IMR-90 (cell line): ENCODE data around the gene GLO1. TPM values are rescaled to one million over a fixed set of nuclear protein-coding genes. Genes with fewer than 3 reads are reported as not detected.

Experiments used
- ATAC-seq: fragments of 200-7000 bp; cut with Tn5 transposase; 2 replicates; pipeline ENCODE4 v1.9.1; 2020; ENCODE audit warnings: low read depth, mild to moderate bottlenecking, moderate library complexity
- BruUV-seq: library from RNA; stranded (reverse); fragments of 400-500 nt; replicated peaks from 2 replicates; lab custom pipeline; 2021; lab: Mats Ljungman, UMichigan
- CTCF ChIA-PET: fragments of 300-600 bp; formaldehyde crosslinking; extraction: SDS; loops from one replicate; lab custom pipeline; 2021; ENCODE audit warnings: antibody characterized with exemption; lab: Yijun Ruan, JAX
- POLR2A ChIA-PET: fragments of 300-600 bp; sonication (Branson Sonifier 250); formaldehyde crosslinking; loops from one replicate; lab custom pipeline; 2022; ENCODE audit warnings: antibody characterized with exemption; ENCODE audit not compliant: unreplicated experiment; lab: Charles Lee
- DNase-seq: peaks from one replicate; pipeline ENCODE4 v3.0.0; 2013
- H2AFZ ChIP-seq: replicated peaks from 2 replicates; pipeline ENCODE3; 2013; ENCODE audit warnings: low read length, mild to moderate bottlenecking; ENCODE audit not compliant: poor library complexity
- H2AK5ac ChIP-seq: 2 replicates; pipeline ENCODE4 v1.6.1; 2013; ENCODE audit warnings: low read depth, low read length, inconsistent platforms
- H2AK9ac ChIP-seq: replicated peaks from 2 replicates; pipeline ENCODE3; 2013; ENCODE audit warnings: mild to moderate bottlenecking, low read depth, low read length, moderate library complexity; ENCODE audit not compliant: poor library complexity
- H2BK120ac ChIP-seq: 2 replicates; pipeline ENCODE4 v1.6.1; 2013; ENCODE audit warnings: low read depth, low read length, inconsistent platforms
- H2BK15ac ChIP-seq: 3 replicates; pipeline ENCODE4 v1.6.1; 2013; ENCODE audit warnings: low read depth, low read length, inconsistent platforms
- H2BK20ac ChIP-seq: 2 replicates; pipeline ENCODE4 v1.6.1; 2013; ENCODE audit warnings: low read depth, mild to moderate bottlenecking, inconsistent platforms, low read length, moderate library complexity
- H2BK5ac ChIP-seq: 2 replicates; pipeline ENCODE4 v1.6.1; 2013; ENCODE audit warnings: mild to moderate bottlenecking, low read depth, low read length, inconsistent platforms; ENCODE audit not compliant: poor library complexity, severe bottlenecking
- H3K14ac ChIP-seq: replicated peaks from 2 replicates; pipeline ENCODE4 v1.6.1; 2013; ENCODE audit warnings: low read depth, low read length, inconsistent platforms
- H3K18ac ChIP-seq: 2 replicates; pipeline ENCODE4 v1.6.1; 2013; ENCODE audit warnings: low read depth, low read length, control low read depth
- H3K23ac ChIP-seq: 2 replicates; pipeline ENCODE4 v1.6.1; 2013; ENCODE audit warnings: low read depth, low read length, inconsistent platforms
- H3K27ac ChIP-seq: 2 replicates; pipeline ENCODE4 v1.5.1; 2013; ENCODE audit warnings: mild to moderate bottlenecking, control low read depth, low read length; ENCODE audit not compliant: insufficient read depth
- H3K27me3 ChIP-seq: 2 replicates; pipeline ENCODE4 v1.6.1; 2013; ENCODE audit warnings: low read length; ENCODE audit not compliant: control insufficient read depth, insufficient read depth
- H3K36me3 ChIP-seq: 2 replicates; pipeline ENCODE4 v1.6.1; 2013; ENCODE audit warnings: low read length, mixed read lengths; ENCODE audit not compliant: control insufficient read depth, insufficient read depth
- H3K4ac ChIP-seq: 2 replicates; pipeline ENCODE4 v1.6.1; 2013; ENCODE audit warnings: low read depth, low read length, inconsistent platforms
- H3K4me1 ChIP-seq: 2 replicates; pipeline ENCODE4 v1.6.1; 2013; ENCODE audit warnings: low read length, mixed read lengths; ENCODE audit not compliant: control insufficient read depth, insufficient read depth
- H3K4me2 ChIP-seq: 2 replicates; pipeline ENCODE4 v1.6.1; 2013; ENCODE audit warnings: low read depth, mild to moderate bottlenecking, control low read depth, low read length, moderate library complexity
- H3K4me3 ChIP-seq: 2 replicates; pipeline ENCODE4 v1.5.1; 2013; ENCODE audit warnings: low read depth, mild to moderate bottlenecking, control low read depth, low read length, moderate library complexity; ENCODE audit not compliant: insufficient read depth
- H3K56ac ChIP-seq: 2 replicates; pipeline ENCODE4 v1.6.1; 2013; ENCODE audit warnings: low read length, inconsistent platforms; ENCODE audit not compliant: insufficient read depth; ENCODE audit errors: extremely low read depth
- H3K79me1 ChIP-seq, 2 experiments: 2 replicates each; pipeline ENCODE4 v1.6.1; 2013; ENCODE audit warnings: low read length in 2 of 2, inconsistent platforms in 1 of 2, low read depth in 1 of 2
- H3K9ac ChIP-seq: 2 replicates; pipeline ENCODE4 v1.6.1; 2013; ENCODE audit warnings: low read depth, low read length, control low read depth
- H3K9me1 ChIP-seq: 2 replicates; pipeline ENCODE4 v1.6.1; 2013; ENCODE audit warnings: low read length, inconsistent platforms; ENCODE audit not compliant: insufficient read depth
- H3K9me3 ChIP-seq: 2 replicates; pipeline ENCODE4 v1.6.1; 2013; ENCODE audit warnings: low read length; ENCODE audit not compliant: control insufficient read depth, insufficient read depth
- H4K20me1 ChIP-seq: 2 replicates; pipeline ENCODE4 v1.6.1; 2013; ENCODE audit warnings: low read length, inconsistent platforms; ENCODE audit not compliant: insufficient read depth
- H4K5ac ChIP-seq: 2 replicates; pipeline ENCODE4 v1.6.1; 2013; ENCODE audit warnings: mild to moderate bottlenecking, low read depth, low read length, control low read depth
- H4K8ac ChIP-seq, 2 experiments: 2 replicates each; pipeline ENCODE4 v1.6.1; 2013; ENCODE audit warnings: low read depth in 2 of 2, low read length in 2 of 2, control low read depth in 1 of 2, inconsistent platforms in 1 of 2
- H4K91ac ChIP-seq: 2 replicates; pipeline ENCODE4 v1.6.1; 2013; ENCODE audit warnings: low read depth, low read length, inconsistent platforms; ENCODE audit not compliant: insufficient read depth
- FOS ChIP-seq: fragments of 150-350 bp; IDR thresholded peaks from 2 replicates; pipeline ENCODE4 v1.6.1; 2016; ENCODE audit warnings: low read depth, low read length
- POLR2A ChIP-seq: IDR thresholded peaks from 2 replicates; pipeline ENCODE4 v1.6.1; 2012; ENCODE audit warnings: mild to moderate bottlenecking, low read depth, low read length
- RFX5 ChIP-seq: IDR thresholded peaks from 2 replicates; pipeline ENCODE4 v1.8.0; 2012; ENCODE audit warnings: low read depth, mild to moderate bottlenecking, low read length, moderate library complexity
- WGBS, 2 experiments: methylation state at CpG; one replicate each; pipeline versions ENCODE4 v1.1.5 to v1.1.7; 2013; ENCODE audit warnings: missing lambda C conversion rate in 2 of 2; ENCODE audit not compliant: insufficient read length in 1 of 2; ENCODE audit errors: extremely low coverage in 2 of 2; 5-methylcytosine and 5-hydroxymethylcytosine counted together
- dilution Hi-C: fragments of 300-500 bp; cut with HindIII; formaldehyde crosslinking; loops from one replicate; pipeline ENCODE4 v1.14.3; 2018; ENCODE audit warnings: low sequenced_read_pairs; ENCODE audit not compliant: unreplicated experiment
- in situ Hi-C: fragments of 300-500 bp; cut with MboI; formaldehyde crosslinking; loops from 3 replicates; pipeline ENCODE4 v1.14.3; 2019; ENCODE audit warnings: low sequenced_read_pairs, inconsistent platforms, mixed read lengths
- intact Hi-C: fragments of 100-400 bp; cut with micrococcal nuclease; formaldehyde crosslinking; loops from 2 replicates; pipeline ENCODE4 v1.10.0; 2022
- polyA plus RNA-seq, 3 experiments: library from polyadenylated mRNA; depleted of rRNA; stranded (reverse); fragments of >200 nt; gene quantifications; 2 replicates each; pipeline ENCODE4 v1.2.3, GENCODE V29; 2012; ENCODE audit warnings: low replicate concordance in 1 of 3
- total RNA-seq: library from RNA; depleted of rRNA; stranded (reverse); fragments of >200 nt; gene quantifications from 2 replicates; pipeline ENCODE4 v1.2.3, GENCODE V29; 2012

The GLO1 gene
- total and polyA plus RNA-seq, 2 of the 4 experiments (the other 2 are of a cell fraction): 65.1 to 111 TPM

DNA sequence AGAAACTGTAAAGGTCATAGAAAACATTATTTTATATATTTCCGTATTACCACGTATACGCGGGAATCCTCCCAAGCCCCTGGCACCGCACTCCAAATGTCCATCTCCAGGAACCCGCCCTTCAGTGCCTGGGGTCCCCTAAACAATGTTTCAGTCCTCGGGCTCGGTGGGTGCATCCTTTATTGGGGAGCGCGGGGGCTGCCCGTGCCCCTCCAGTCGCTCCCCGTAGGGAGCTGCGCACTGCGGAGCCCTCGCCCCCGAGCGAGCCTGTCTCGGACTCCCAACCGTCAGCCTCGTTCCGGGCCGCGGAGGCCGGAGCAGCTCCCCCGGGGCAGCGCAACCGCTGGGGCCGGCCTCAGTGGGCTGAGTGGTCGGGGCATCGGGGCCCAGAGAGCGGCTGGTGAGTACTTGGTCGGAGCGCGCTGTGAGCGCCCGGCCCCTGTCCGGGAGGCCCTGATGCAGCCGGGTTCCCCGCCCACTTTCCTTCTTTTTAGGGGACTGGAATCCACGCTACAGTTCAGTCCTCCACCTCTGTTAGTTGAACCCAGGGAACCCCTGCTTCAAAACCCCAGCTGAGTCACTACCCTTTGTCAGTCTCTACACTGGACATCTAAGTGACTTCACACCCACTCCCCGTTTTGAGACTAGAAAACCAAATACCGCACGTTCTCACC lies 12.2 kb upstream of the GLO1 start, which contains the start of gene DNAH8:
Gene DNAH8 (plus strand): TSS at position 296 of the 674 bp plus-strand sequence. CDS start 7,499 bp downstream, outside the sequence.
- ChIA-PET POLR2A (no interaction called here), CTCF (no interaction called here)
- H4K8ac ChIP-seq: no peak within 1 kb of the TSS
- intact Hi-C loops (no loop called here), in situ Hi-C loops (no loop called here), dilution Hi-C loops (no loop called here)
- H2AK9ac ChIP-seq: no peak within 1 kb of the TSS
- DNase-seq (no peak), ATAC-seq (peak; percentile 77)
- H3K9ac ChIP-seq: no peak within 1 kb of the TSS
- H3K4ac ChIP-seq: no peak within 1 kb of the TSS
- no peaks in the 10 kb centered on the region for H3K36me3 ChIP-seq
- H3K9me3 ChIP-seq: no peaks in the 10 kb centered on the region
- no peaks in the 10 kb centered on the region for H3K79me1 ChIP-seq
- peak within 1 kb of the TSS; percentile 64 for H2AFZ ChIP-seq
- no peak within 1 kb of the TSS for H3K27ac ChIP-seq
- peak within 1 kb of the TSS; percentile 15; the same call in 1 of the 2 replicates for H3K4me3 ChIP-seq
- H3K23ac ChIP-seq: no peak within 1 kb of the TSS
- no peak within 1 kb of the TSS for H2BK5ac ChIP-seq
- no peak within 1 kb of the TSS for H2BK120ac ChIP-seq
- 1% methylated on average over 26 of the region's 44 CpGs; no CpG with 5 or more reads in 1 of the 2 experiments for WGBS, 2 experiments
- H2BK15ac ChIP-seq: no peak within 1 kb of the TSS
- no peak within 1 kb of the TSS for H4K91ac ChIP-seq
- no peak within 1 kb of the TSS for H3K56ac ChIP-seq
- no peak within 1 kb of the TSS for H3K18ac ChIP-seq
- no peak within 1 kb of the TSS for H2BK20ac ChIP-seq
- no TSS peak for BruUV-seq
- H3K4me2 ChIP-seq: peak within 1 kb of the TSS; percentile 77
- no peaks in the 10 kb centered on the region for H4K20me1 ChIP-seq
- no peak within 1 kb of the TSS for H3K14ac ChIP-seq
- H2AK5ac ChIP-seq: no peak within 1 kb of the TSS
- no peak within 1 kb of the TSS for H4K5ac ChIP-seq
- TF ChIP-seq FOS: no peak
- TF ChIP-seq RFX5: no peak
- no peak for TF ChIP-seq POLR2A
- peaks cover 31% of the 10 kb centered on the region for H3K27me3 ChIP-seq
- H3K4me1 ChIP-seq: no peaks in the 10 kb centered on the region
- no peaks in the 10 kb centered on the region for H3K9me1 ChIP-seq
